Panc1 (cell line): ENCODE measurements around the gene MARVELD2. TPM values are rescaled to one million over a fixed set of nuclear protein-coding genes. Genes with fewer than 3 reads are reported as not detected.

Source experiments
- ATAC-seq: fragments of 200-7000 bp; cut with Tn5 transposase; 2 replicates; pipeline ENCODE4 v1.9.1; 2020; ENCODE audit warnings: mild to moderate bottlenecking, moderate library complexity
- BruUV-seq: library from RNA; stranded (reverse); fragments of 400-500 nt; replicated peaks from 2 replicates; lab custom pipeline; 2021; lab: Mats Ljungman, UMichigan
- CTCF ChIA-PET: fragments of 300-600 bp; sonication (Branson Sonifier 250); formaldehyde crosslinking; loops from one replicate; lab custom pipeline; 2022; ENCODE audit warnings: antibody characterized with exemption; lab: Charles Lee
- POLR2A ChIA-PET: fragments of 300-600 bp; sonication (Branson Sonifier 250); formaldehyde crosslinking; loops from one replicate; lab custom pipeline; 2022; ENCODE audit warnings: antibody characterized with exemption; lab: Charles Lee
- DNase-seq: peaks from one replicate; pipeline ENCODE4 v3.0.0-alpha.2; 2010; ENCODE audit warnings: low read depth, low spot score
- H3K27ac ChIP-seq: 2 replicates; pipeline ENCODE4 v1.5.1; 2011; ENCODE audit warnings: mild to moderate bottlenecking, low read length, inconsistent platforms
- H3K27me3 ChIP-seq: fragments of 200-500 bp; sonication (Bioruptor generic); 2 replicates; pipeline ENCODE4 v1.6.0; 2014; ENCODE audit warnings: low read length, inconsistent platforms; ENCODE audit not compliant: control insufficient read depth, insufficient read depth
- H3K36me3 ChIP-seq: fragments of 200-500 bp; sonication (Bioruptor generic); 2 replicates; pipeline ENCODE4 v1.5.1; 2014; ENCODE audit warnings: inconsistent platforms, mild to moderate bottlenecking, low read length, moderate library complexity; ENCODE audit not compliant: control insufficient read depth, insufficient read depth
- H3K4me1 ChIP-seq: 2 replicates; pipeline ENCODE4 v1.5.1; 2011; ENCODE audit warnings: inconsistent platforms, mild to moderate bottlenecking, low read length, moderate library complexity; ENCODE audit not compliant: control insufficient read depth, insufficient read depth
- H3K4me3 ChIP-seq, 2 experiments: 2 replicates each; pipeline ENCODE4 v1.5.1; 2011 to 2012; ENCODE audit warnings: low read depth in 2 of 2, low read length in 2 of 2, mild to moderate bottlenecking in 2 of 2, inconsistent platforms in 1 of 2, moderate library complexity in 1 of 2
- H3K9me3 ChIP-seq: fragments of 200-500 bp; sonication (Bioruptor generic); 2 replicates; pipeline ENCODE4 v1.5.1; 2014; ENCODE audit warnings: low read depth, mild to moderate bottlenecking, inconsistent platforms, low read length, moderate library complexity; ENCODE audit not compliant: control insufficient read depth, insufficient read depth
- POLR2AphosphoS5 ChIP-seq: IDR thresholded peaks from 2 replicates; pipeline ENCODE4 v1.6.1; 2012; ENCODE audit warnings: mild to moderate bottlenecking, low read depth, low read length, moderate library complexity
- SIN3A ChIP-seq: IDR thresholded peaks from 2 replicates; pipeline ENCODE4 v1.6.1; 2012; ENCODE audit warnings: low read depth, mild to moderate bottlenecking, low read length, moderate library complexity, borderline replicate concordance; ENCODE audit not compliant: insufficient read depth
- TCF7L2 ChIP-seq: IDR thresholded peaks from 2 replicates; pipeline ENCODE4 v1.6.1; 2011; ENCODE audit warnings: mild to moderate bottlenecking, low read depth, low read length, inconsistent platforms
- in situ Hi-C: cut with HindIII; loops from 2 replicates; pipeline ENCODE4 v1.10.0; 2016; ENCODE audit warnings: low sequenced_read_pairs, low pct_unique_long_range_greater_than_20kb
- intact Hi-C: fragments of 100-400 bp; cut with micrococcal nuclease; formaldehyde crosslinking; loops from one replicate; pipeline ENCODE4 v1.10.0; 2022; ENCODE audit not compliant: unreplicated experiment
- total RNA-seq: library from RNA; stranded (reverse); gene quantifications from one replicate; pipeline ENCODE4 v1.2.1, GENCODE V29; 2021; ENCODE audit not compliant: unreplicated experiment
- TF ChIP-seq, protein P1 (sequence below), 2 experiments: IDR thresholded peaks; 2 replicates each; pipeline ENCODE4 v1.6.1; 2011 to 2012; ENCODE audit warnings: low read depth in 2 of 2, control low read depth in 1 of 2, low read length in 1 of 2, mild to moderate bottlenecking in 1 of 2, moderate library complexity in 1 of 2; ENCODE audit not compliant: insufficient read depth in 1 of 2
- TF ChIP-seq, protein P2 (sequence below): fragments of 450-650 bp; IDR thresholded peaks from 2 replicates; pipeline ENCODE4 v1.5.1; 2017; ENCODE audit warnings: mild to moderate bottlenecking

Gene MARVELD2
- total RNA-seq, 1 experiment from 2014 or later = 17.3 TPM

DNA sequence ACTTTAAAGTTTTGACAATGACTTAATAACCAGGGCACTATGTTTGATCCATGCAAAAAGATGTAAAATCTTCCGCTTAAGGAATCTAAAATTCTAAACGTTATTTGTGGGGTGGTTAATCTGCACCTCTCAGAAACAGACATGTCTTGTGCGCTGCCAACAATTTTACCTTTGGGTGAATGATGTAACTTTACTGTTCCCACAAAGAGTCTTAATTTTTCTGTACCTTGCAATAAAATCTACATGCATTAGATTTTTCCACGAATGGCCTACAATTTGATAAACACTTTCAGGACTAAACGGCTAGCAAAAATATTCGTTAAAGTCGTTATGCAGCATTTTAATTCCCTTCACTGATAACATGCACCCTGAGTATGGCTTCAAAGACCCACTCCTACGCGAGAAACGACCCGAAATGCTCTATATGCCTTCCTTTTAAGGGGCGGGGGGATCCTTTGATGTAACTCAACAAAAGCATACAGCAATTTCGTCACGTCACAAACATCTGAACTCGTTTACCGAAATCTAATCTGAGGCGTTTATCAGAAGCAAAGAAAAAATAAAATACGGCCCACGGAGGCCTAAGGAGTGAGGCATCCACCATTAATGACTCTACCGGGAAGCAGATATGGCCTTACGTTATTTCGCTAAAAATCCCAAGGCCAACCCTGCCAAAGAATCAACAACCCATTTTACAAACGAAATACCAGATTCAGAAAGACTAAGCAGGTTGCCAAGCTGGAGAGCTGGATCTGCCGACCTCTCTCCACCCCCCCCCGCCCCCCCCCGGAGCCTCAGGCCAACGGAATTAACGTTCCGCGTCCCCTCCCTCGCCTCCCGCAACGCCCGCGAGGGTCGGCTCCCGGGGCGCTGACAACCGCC is 46.2 kb upstream of the MARVELD2 start:
- Histone ChIP-seq H3K36me3 (peaks cover 18% of the 10 kb centered on the region), H3K4me1 (peaks cover 29% of the 10 kb centered on the region; the same call in 1 of the 2 replicates), H3K27ac (peak overlapping the region; percentile 98), H3K27me3 (no peaks in the 10 kb centered on the region), H3K4me3 (peak overlapping the region; percentile 70 to 100), H3K9me3 (no peaks in the 10 kb centered on the region)
- BruUV-seq = TSS peak; percentile 85
- DNase-seq (no peak), ATAC-seq (peak; percentile 74; the same call in 1 of the 2 replicates)
- intact Hi-C loops = loop anchor here (10.0 kb wide), 1 partner anchor 274 kb away; the partner anchor contains the start of gene SLC30A5
- in situ Hi-C loops = no loop called here
- POLR2A ChIA-PET = no interaction called here
- TF ChIP-seq TCF7L2 = peak; percentile 90
- TF ChIP-seq, protein P1, sequence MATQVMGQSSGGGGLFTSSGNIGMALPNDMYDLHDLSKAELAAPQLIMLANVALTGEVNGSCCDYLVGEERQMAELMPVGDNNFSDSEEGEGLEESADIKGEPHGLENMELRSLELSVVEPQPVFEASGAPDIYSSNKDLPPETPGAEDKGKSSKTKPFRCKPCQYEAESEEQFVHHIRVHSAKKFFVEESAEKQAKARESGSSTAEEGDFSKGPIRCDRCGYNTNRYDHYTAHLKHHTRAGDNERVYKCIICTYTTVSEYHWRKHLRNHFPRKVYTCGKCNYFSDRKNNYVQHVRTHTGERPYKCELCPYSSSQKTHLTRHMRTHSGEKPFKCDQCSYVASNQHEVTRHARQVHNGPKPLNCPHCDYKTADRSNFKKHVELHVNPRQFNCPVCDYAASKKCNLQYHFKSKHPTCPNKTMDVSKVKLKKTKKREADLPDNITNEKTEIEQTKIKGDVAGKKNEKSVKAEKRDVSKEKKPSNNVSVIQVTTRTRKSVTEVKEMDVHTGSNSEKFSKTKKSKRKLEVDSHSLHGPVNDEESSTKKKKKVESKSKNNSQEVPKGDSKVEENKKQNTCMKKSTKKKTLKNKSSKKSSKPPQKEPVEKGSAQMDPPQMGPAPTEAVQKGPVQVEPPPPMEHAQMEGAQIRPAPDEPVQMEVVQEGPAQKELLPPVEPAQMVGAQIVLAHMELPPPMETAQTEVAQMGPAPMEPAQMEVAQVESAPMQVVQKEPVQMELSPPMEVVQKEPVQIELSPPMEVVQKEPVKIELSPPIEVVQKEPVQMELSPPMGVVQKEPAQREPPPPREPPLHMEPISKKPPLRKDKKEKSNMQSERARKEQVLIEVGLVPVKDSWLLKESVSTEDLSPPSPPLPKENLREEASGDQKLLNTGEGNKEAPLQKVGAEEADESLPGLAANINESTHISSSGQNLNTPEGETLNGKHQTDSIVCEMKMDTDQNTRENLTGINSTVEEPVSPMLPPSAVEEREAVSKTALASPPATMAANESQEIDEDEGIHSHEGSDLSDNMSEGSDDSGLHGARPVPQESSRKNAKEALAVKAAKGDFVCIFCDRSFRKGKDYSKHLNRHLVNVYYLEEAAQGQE (IDR thresholded peaks at IDR 0.05; ENCODE audit: insufficient read depth in 1 of 2, low read depth in 2 of 2, low read length in 1 of 2) = no peak
- no peak for TF ChIP-seq SIN3A
- TF ChIP-seq POLR2AphosphoS5 = no peak; the same call in 1 of the 2 replicates
- TF ChIP-seq, protein P2, sequence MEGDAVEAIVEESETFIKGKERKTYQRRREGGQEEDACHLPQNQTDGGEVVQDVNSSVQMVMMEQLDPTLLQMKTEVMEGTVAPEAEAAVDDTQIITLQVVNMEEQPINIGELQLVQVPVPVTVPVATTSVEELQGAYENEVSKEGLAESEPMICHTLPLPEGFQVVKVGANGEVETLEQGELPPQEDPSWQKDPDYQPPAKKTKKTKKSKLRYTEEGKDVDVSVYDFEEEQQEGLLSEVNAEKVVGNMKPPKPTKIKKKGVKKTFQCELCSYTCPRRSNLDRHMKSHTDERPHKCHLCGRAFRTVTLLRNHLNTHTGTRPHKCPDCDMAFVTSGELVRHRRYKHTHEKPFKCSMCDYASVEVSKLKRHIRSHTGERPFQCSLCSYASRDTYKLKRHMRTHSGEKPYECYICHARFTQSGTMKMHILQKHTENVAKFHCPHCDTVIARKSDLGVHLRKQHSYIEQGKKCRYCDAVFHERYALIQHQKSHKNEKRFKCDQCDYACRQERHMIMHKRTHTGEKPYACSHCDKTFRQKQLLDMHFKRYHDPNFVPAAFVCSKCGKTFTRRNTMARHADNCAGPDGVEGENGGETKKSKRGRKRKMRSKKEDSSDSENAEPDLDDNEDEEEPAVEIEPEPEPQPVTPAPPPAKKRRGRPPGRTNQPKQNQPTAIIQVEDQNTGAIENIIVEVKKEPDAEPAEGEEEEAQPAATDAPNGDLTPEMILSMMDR = no peak
- CTCF ChIA-PET = no interaction called here

DNA sequence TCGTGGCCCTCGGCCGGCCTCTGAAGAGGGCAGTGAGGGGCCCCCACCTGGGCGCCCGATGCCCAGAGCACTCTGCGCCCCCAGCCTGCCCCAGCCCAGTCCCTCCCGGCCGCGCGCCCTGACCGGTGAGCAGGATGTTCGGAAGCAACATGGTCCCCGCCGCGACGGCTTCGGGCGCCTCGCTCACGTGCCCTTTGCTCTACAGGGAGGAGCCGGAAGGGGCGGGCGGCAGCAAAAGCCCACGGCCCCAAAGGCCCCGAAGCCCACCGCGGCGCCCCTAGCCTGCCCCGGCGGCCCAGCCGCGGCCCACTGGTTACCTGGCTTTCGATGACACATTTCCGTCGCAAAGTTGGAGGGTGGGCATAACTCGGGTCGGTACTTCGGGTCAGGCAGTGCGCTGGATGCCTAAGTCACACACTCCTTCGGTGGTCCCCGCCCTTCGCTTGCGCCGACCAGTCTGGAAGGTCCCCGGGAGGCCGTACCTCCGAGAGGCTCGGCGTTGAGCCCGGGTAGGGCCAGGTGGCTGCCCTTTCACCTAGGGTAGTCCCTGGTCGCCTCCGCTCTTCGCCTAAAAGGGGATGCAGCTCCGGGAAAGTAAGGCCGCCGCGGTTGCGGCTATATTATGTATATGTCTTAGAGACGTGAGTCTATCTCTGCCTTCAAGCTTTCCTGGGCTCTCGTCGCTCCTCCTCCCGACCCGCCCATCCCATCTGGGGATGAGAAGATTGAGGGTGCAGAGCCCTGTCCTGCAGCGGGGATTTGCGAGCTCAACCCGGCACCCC is 45.4 kb upstream of the MARVELD2 start, which contains the start of the genes AK6, RAD17 and TAF9:
AK6 (minus strand) TSS at position 181 of the 782 bp plus-strand sequence; CDS start at position 151, 30 bp downstream.
RAD17 (plus strand) TSS at position 479 of the 782 bp plus-strand sequence. CDS start 2,391 bp downstream, outside the sequence.
TAF9 (minus strand) TSS at position 181 of the 782 bp plus-strand sequence. CDS start 3,783 bp downstream, outside the sequence.
- no peaks in the 10 kb centered on the region for H3K9me3 ChIP-seq
- H3K36me3 ChIP-seq = peaks cover 22% of the 10 kb centered on the region
- CTCF ChIA-PET = no interaction called here
- H3K4me3 ChIP-seq = peak within 1 kb of the TSS; percentile 70 to 100
- H3K4me1 ChIP-seq = peaks cover 29% of the 10 kb centered on the region; the same call in 1 of the 2 replicates
- DNase-seq = peak; percentile 88
- H3K27me3 ChIP-seq = no peaks in the 10 kb centered on the region
- ATAC-seq = peak; percentile 97
- in situ Hi-C loops (no loop called here), intact Hi-C loops (loop anchor here (10.0 kb wide), 1 partner anchor 275 kb away; the partner anchor contains the start of gene SLC30A5)
- POLR2A ChIA-PET = interaction anchor here (1.0 kb wide), 1 partner anchor 10 kb away, joined by 3 read pairs; no protein-coding TSS in a partner anchor
- TF ChIP-seq, protein P1 (IDR thresholded peaks at IDR 0.05; ENCODE audit: insufficient read depth in 1 of 2, low read depth in 2 of 2, low read length in 1 of 2) = no peak
- no peak for TF ChIP-seq TCF7L2
- TF ChIP-seq, protein P2 = no peak
- TF ChIP-seq SIN3A = peak; percentile 93; the same call in 1 of the 2 replicates
- TF ChIP-seq POLR2AphosphoS5 = peak; percentile 95
- H3K27ac ChIP-seq = peak within 1 kb of the TSS; percentile 98
- no TSS peak for BruUV-seq
